ENCODE measurements around the gene LRIT3. TPM values are rescaled to one million over a fixed set of nuclear protein-coding genes. Genes with fewer than 3 reads are reported as not detected.
A peak's percentile ranks its signal among the peaks of the same experiment; 100 is the strongest.

Gene LRIT3
- total and polyA plus RNA-seq, 7 donors = 0.03 to 0.08 (median 0.06) TPM; not detected in 1

DNA sequence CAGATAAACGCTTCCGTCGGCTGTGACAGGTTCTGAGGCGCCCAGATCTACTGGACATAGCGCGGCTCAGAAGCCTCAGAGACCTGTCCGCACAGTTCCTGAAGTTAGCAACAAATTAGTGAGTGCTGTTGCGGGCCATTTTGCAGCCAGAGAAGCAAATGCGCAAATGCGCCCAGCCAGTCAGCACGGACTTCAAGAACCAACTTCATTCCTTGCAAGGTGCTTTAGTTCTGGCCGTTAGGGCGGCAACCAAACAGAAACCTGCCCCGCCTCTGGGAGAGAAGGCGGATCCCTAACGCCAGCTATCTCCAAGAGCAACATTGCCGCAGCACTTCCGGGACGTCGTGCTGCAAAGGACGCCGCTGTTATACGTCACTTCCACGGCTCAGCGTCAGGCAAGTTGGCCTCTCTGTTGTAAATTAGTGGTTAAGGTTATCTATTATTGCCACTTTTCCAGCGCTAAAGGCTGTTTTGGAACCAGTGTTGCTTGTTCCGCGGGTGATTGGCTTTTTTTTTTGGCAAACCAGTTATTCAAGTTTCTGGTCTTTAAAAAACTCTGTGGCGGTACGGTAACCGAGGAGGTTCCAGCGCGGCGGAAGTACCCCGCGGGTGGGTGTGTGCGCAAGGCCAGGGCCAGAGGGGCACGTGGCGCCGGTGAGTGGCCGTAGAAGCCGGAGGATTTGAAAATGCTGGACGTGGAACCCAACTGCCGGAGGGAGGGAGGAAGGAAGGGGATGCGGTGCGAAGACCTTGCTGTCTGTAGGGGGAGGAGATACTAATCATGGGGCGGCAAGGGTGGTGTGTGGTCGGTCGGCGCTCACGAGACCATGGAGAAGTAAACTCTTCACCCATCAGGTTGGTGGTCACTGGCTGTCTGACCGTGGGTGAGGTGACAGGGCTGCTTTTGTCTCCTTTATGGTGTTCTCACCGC is 32.5 kb upstream of the LRIT3 start, which contains the start of gene GAR1:
Gene GAR1 (plus strand): TSS at position 612 of the 931 bp plus-strand sequence. CDS start 403 bp downstream, outside the sequence.
- Histone ChIP-seq H3K4me3 (peak within 1 kb of the TSS; percentile 92), H3K27ac (peak within 1 kb of the TSS; percentile 92), H3K36me3 (ENCODE audit: insufficient read depth in 1 of 2, low read depth in 1 of 2) (peaks cover 5 to 32% of the 10 kb centered on the region in 2 donors), H3K27me3 (ENCODE audit: insufficient read depth in 3 of 3, low read length in 2 of 3) (no peaks in the 10 kb centered on the region), H3K9me3 (no peaks in the 10 kb centered on the region), H3K4me1 (peaks cover 10% of the 10 kb centered on the region)
- no peak for TF ChIP-seq CTCF (IDR thresholded peaks at IDR 0.05)
- intact Hi-C loops (cut with DNase I) = loop anchor here (2.0 to 10.0 kb wide), 4 partner anchors 87 to 388 kb away; partner anchors contain the start of gene CASP6 (in 1 of the 2)
- WGBS, 3 donors = 0% methylated on average over 53 of the region's 53 CpGs
- DNase-seq (peak; percentile 87 to 93), ATAC-seq (peak; percentile 99 to 100 (median 100))

DNA sequence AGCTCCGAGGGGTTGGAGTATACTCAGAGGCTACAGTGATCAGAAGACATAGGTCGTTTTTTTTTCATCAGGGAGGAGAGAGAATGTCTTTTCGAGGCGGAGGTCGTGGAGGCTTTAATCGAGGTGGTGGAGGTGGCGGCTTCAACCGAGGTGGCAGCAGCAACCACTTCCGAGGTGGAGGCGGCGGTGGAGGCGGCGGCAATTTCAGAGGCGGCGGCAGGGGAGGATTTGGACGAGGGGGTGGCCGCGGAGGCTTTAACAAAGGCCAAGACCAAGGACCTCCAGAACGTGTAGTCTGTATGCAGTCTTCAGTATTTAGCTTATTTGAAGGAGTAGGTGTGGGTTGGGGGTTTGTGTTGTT is 31.8 kb upstream of the LRIT3 start:
- Histone ChIP-seq H3K27me3 (ENCODE audit: insufficient read depth in 3 of 3, low read length in 2 of 3) (no peaks in the 10 kb centered on the region), H3K4me1 (peaks cover 10% of the 10 kb centered on the region), H3K36me3 (ENCODE audit: insufficient read depth in 1 of 2, low read depth in 1 of 2) (peaks cover 7 to 38% of the 10 kb centered on the region in 2 donors), H3K27ac (peak overlapping the region; percentile 92), H3K4me3 (peak overlapping the region; percentile 92), H3K9me3 (no peaks in the 10 kb centered on the region)
- intact Hi-C loops (cut with DNase I) = loop anchor here (2.0 to 10.0 kb wide), 4 partner anchors 87 to 389 kb away; partner anchors contain the start of gene CASP6 (in 1 of the 2)
- ATAC-seq (peak in 1 of 4 donors; percentile 9), DNase-seq (peak in 1 of 2 donors; percentile 50)
- WGBS, 3 donors = 0 to 1% (median 1%) methylated on average over 19 of the region's 19 CpGs
- TF ChIP-seq CTCF (IDR thresholded peaks at IDR 0.05) = no peak

GRCh38 chr4:109816894-109817293 is 31.0 kb upstream of the LRIT3 start:
- no peak for ATAC-seq
- WGBS, 3 donors = 60 to 72% (median 62%) methylated on average over 1 of the region's 1 CpG
- TF ChIP-seq CTCF (IDR thresholded peaks at IDR 0.05) = no peak

GRCh38 chr4:109818268-109818667 is 29.6 kb upstream of the LRIT3 start:
- ATAC-seq (no peak), DNase-seq (no peak)
- peaks cover 10% of the 10 kb centered on the region for H3K4me1 ChIP-seq
- H3K27me3 ChIP-seq (ENCODE audit: insufficient read depth in 3 of 3, low read length in 2 of 3) = no peaks in the 10 kb centered on the region
- H3K27ac ChIP-seq = no peak overlapping the region
- H3K4me3 ChIP-seq = no peak overlapping the region
- no peak for TF ChIP-seq CTCF (IDR thresholded peaks at IDR 0.05)
- H3K9me3 ChIP-seq = no peaks in the 10 kb centered on the region
- intact Hi-C loops (cut with DNase I) = loop anchor here (5.0 to 10.0 kb wide), 3 partner anchors 116 to 391 kb away; partner anchors contain the start of gene CASP6 (in 1 of the 2)
- 90 to 93% (median 92%) methylated on average over 4 of the region's 4 CpGs for WGBS, 3 donors
- H3K36me3 ChIP-seq (ENCODE audit: insufficient read depth in 1 of 2, low read depth in 1 of 2) = peaks cover 10 to 59% of the 10 kb centered on the region in 2 donors

More at GRCh38 chr4:109816894-109817293, 31.0 kb upstream of the LRIT3 start:
- H3K27me3 ChIP-seq (ENCODE audit: insufficient read depth in 3 of 3, low read length in 2 of 3) = no peaks in the 10 kb centered on the region
- intact Hi-C loops (cut with DNase I) = loop anchor here (2.0 to 10.0 kb wide), 4 partner anchors 88 to 390 kb away; partner anchors contain the start of gene CASP6 (in 1 of the 2)
- no peak for DNase-seq
- no peaks in the 10 kb centered on the region for H3K9me3 ChIP-seq
- H3K4me1 ChIP-seq = peaks cover 10% of the 10 kb centered on the region
- H3K4me3 ChIP-seq = peak overlapping the region; percentile 92
- H3K27ac ChIP-seq = no peak overlapping the region
- peaks cover 8 to 46% of the 10 kb centered on the region in 2 donors for H3K36me3 ChIP-seq (ENCODE audit: insufficient read depth in 1 of 2, low read depth in 1 of 2)

Data from psoas muscle (tissue), 8 donors.